ENCODE measurements around the gene CFAP298. TPM values are rescaled to one million over a fixed set of nuclear protein-coding genes. Genes with fewer than 3 reads are reported as not detected.

The CFAP298 gene
- total RNA-seq, 4 donors from 2014 or later = 14.5 to 41.1 (median 29.5) TPM

- TF ChIP-seq, protein P1, sequence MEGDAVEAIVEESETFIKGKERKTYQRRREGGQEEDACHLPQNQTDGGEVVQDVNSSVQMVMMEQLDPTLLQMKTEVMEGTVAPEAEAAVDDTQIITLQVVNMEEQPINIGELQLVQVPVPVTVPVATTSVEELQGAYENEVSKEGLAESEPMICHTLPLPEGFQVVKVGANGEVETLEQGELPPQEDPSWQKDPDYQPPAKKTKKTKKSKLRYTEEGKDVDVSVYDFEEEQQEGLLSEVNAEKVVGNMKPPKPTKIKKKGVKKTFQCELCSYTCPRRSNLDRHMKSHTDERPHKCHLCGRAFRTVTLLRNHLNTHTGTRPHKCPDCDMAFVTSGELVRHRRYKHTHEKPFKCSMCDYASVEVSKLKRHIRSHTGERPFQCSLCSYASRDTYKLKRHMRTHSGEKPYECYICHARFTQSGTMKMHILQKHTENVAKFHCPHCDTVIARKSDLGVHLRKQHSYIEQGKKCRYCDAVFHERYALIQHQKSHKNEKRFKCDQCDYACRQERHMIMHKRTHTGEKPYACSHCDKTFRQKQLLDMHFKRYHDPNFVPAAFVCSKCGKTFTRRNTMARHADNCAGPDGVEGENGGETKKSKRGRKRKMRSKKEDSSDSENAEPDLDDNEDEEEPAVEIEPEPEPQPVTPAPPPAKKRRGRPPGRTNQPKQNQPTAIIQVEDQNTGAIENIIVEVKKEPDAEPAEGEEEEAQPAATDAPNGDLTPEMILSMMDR (IDR thresholded peaks at IDR 0.05) = no peak
- TF ChIP-seq EP300 (IDR thresholded peaks at IDR 0.05) (no peak), POLR2A (IDR thresholded peaks at IDR 0.05) (no peak)
- Histone ChIP-seq H3K4me1 (peaks cover 0 to 13% (median 0%) of the 10 kb centered on the region in 4 donors), H3K9me3 (no peaks in the 10 kb centered on the region), H3K27ac (peak overlapping the region in 1 of 4 donors; percentile 91), H3K27me3 (no peaks in the 10 kb centered on the region), H3K36me3 (no peaks in the 10 kb centered on the region), H3K4me3 (no peak overlapping the region)
- 91 to 94% methylated on average over 3 of the region's 3 CpGs for WGBS, 2 donors
- no peak for DNase-seq (ENCODE audit: low spot score in 2 of 2)
Observed at GRCh38 chr21:32570456-32570855, 41.7 kb downstream of the CFAP298 start.

DNA sequence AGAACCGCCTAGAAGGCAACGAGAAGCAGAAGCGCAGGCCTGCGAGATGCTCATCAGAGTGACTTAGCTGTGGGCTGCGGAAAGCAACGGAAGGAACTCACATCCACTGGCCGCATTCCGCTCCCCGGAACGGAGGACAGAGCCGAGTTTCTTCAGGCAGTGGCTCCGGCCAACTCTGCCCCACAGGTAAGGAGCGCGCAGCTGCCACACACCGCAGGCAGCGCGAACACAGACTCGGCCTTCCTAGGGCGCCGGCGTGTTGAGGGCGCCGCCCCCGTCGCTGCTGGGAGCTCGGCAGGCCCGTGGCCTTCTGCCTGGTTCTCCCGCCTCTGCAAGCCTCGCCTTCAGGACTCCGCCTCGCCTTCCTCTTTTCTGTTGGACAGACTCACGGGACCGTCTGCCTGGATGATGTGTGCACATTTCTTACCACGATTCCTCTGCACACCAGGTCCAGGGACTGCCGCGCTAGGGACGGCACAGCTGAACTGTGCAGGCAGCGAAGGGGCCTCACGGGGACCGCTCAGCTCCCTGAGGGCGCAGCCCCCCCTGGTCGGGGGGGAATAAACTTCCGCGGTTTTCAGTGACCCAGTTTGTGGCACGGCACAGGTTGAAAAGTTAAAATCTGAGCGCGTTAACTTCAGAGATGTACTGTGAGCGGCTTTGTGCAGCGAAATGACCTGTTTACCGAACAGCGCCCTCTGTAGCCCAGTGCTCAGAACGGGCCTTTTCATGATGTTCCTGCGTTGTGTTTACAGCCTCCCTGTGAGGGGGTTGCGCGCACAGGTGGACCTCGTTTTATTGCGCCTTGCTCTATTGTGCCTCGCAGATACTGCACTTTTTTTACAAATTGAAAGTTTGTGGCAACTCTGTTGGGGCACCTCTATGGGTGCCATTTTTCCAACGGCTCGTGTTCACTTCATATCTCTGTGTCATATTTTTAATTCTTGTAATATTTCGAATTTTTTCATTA lies 42.6 kb downstream of the CFAP298 start:
- H3K36me3 ChIP-seq = no peaks in the 10 kb centered on the region
- peaks cover 0 to 13% (median 0%) of the 10 kb centered on the region in 4 donors for H3K4me1 ChIP-seq
- no peaks in the 10 kb centered on the region for H3K27me3 ChIP-seq
- peaks cover 0 to 4% (median 0%) of the 10 kb centered on the region in 4 donors for H3K9me3 ChIP-seq
- peak; percentile 60 to 85 for DNase-seq (ENCODE audit: low spot score in 2 of 2)
- peak overlapping the region; percentile 30 to 68 (median 55) for H3K4me3 ChIP-seq
- 5 to 8% methylated on average over 48 to 61 of the region's 61 CpGs for WGBS, 2 donors
- peak overlapping the region; percentile 52 to 91 (median 75) for H3K27ac ChIP-seq
- TF ChIP-seq EP300 (IDR thresholded peaks at IDR 0.05) = peak in 1 of 2 donors; percentile 63
- TF ChIP-seq, protein P1 (IDR thresholded peaks at IDR 0.05) = peak; percentile 75 to 86 (median 78)
- TF ChIP-seq POLR2A (IDR thresholded peaks at IDR 0.05) = no peak

DNA sequence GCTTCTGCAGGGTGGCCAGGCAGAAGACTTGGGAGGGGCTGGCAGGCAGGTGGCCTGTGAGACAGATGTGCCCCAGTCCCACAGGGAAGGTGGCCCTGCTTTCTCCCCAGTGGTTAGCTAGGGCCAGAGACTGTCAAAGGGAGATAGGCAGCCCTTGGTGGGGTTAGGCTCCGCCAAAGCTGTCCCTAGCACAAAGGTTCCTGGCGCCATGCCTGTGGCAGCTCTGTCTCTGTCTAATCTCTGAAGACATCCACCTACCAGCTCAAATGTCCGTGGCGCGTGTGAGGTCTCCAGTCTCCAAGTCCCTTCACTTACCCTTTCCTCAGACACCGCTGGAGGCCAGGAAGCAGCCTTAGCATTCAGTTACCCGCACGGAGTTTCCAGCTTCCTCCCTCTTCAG lies 44.6 kb downstream of the CFAP298 start:
- Histone ChIP-seq H3K27ac (no peak overlapping the region), H3K4me1 (peaks cover 0 to 14% (median 0%) of the 10 kb centered on the region in 4 donors), H3K4me3 (no peak overlapping the region), H3K27me3 (no peaks in the 10 kb centered on the region), H3K36me3 (no peaks in the 10 kb centered on the region), H3K9me3 (peaks cover 0 to 5% (median 0%) of the 10 kb centered on the region in 4 donors)
- WGBS, 2 donors = 96% methylated on average over 8 of the region's 8 CpGs
- TF ChIP-seq, protein P1 (IDR thresholded peaks at IDR 0.05) = no peak
- no peak for TF ChIP-seq POLR2A (IDR thresholded peaks at IDR 0.05)
- TF ChIP-seq EP300 (IDR thresholded peaks at IDR 0.05) = no peak
- DNase-seq (ENCODE audit: low spot score in 2 of 2) = no peak

DNA sequence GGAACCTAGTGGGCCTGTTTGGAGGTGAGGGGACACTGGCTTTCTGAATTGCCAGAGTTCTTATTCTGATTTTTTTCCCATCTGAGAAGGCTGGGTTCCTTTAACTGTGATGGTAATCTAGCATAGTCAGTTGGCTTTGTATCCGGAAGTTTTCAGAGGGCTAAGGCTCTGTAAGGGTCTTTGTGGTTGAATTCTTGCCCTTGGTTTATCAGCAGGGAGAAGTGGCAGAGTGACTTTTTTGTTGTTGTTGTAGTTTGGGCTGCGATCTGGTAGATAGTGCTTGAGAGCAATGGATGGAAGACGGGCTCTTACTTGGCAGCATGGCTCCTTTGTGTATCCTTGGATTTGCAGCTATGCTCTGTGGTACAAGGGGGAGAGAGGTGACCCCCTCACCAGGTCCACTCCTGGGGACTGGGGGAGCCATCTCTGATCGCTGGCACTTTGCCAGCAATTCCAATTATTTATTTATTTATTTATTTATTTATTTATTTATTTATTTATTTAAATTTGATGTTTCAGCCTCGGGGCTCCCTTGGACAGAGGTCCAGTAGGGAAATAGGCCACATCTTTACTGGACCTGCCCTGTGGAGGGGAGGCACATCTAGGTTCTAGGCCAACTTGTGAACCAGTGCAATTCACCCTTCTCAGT lies 45.3 kb downstream of the CFAP298 start:
- WGBS, 2 donors = 89 to 93% methylated on average over 5 of the region's 5 CpGs
- no peak overlapping the region for H3K27ac ChIP-seq
- no peaks in the 10 kb centered on the region for H3K36me3 ChIP-seq
- H3K9me3 ChIP-seq = peaks cover 0 to 5% (median 0%) of the 10 kb centered on the region in 4 donors
- H3K4me3 ChIP-seq = no peak overlapping the region
- DNase-seq (ENCODE audit: low spot score in 2 of 2) = no peak
- peaks cover 0 to 21% (median 0%) of the 10 kb centered on the region in 4 donors for H3K4me1 ChIP-seq
- no peaks in the 10 kb centered on the region for H3K27me3 ChIP-seq
- TF ChIP-seq, protein P1 (IDR thresholded peaks at IDR 0.05) = no peak
- TF ChIP-seq EP300 (IDR thresholded peaks at IDR 0.05) (no peak), POLR2A (IDR thresholded peaks at IDR 0.05) (no peak)

All from tibial nerve (tissue), 4 donors.